ENCODE measurements around the gene KTN1.

- TF ChIP-seq SP1 (IDR thresholded peaks at IDR 0.05) (no peak), ARNT (IDR thresholded peaks at IDR 0.05) (no peak), PKNOX1 (IDR thresholded peaks at IDR 0.05) (no peak), TARDBP (IDR thresholded peaks at IDR 0.05) (no peak), NFRKB (IDR thresholded peaks at IDR 0.05) (no peak), BHLHE40 (IDR thresholded peaks at IDR 0.05; ENCODE audit: borderline replicate concordance) (no peak), FOXM1 (IDR thresholded peaks at IDR 0.05; ENCODE audit: borderline replicate concordance) (no peak), HDGF (IDR thresholded peaks at IDR 0.05; ENCODE audit: borderline replicate concordance) (no peak), SUZ12 (IDR thresholded peaks at IDR 0.05) (no peak)
Observed at GRCh38 chr14:55654243-55654642, 74.2 kb downstream of the KTN1 start.

All from HEK293T (cell line).